Measurements from ENCODE around the gene GPANK1. TPM values are rescaled to one million over a fixed set of nuclear protein-coding genes. Genes with fewer than 3 reads are reported as not detected.

GPANK1 gene
- total RNA-seq, 1 donor from 2014 or later = 21.0 TPM

DNA sequence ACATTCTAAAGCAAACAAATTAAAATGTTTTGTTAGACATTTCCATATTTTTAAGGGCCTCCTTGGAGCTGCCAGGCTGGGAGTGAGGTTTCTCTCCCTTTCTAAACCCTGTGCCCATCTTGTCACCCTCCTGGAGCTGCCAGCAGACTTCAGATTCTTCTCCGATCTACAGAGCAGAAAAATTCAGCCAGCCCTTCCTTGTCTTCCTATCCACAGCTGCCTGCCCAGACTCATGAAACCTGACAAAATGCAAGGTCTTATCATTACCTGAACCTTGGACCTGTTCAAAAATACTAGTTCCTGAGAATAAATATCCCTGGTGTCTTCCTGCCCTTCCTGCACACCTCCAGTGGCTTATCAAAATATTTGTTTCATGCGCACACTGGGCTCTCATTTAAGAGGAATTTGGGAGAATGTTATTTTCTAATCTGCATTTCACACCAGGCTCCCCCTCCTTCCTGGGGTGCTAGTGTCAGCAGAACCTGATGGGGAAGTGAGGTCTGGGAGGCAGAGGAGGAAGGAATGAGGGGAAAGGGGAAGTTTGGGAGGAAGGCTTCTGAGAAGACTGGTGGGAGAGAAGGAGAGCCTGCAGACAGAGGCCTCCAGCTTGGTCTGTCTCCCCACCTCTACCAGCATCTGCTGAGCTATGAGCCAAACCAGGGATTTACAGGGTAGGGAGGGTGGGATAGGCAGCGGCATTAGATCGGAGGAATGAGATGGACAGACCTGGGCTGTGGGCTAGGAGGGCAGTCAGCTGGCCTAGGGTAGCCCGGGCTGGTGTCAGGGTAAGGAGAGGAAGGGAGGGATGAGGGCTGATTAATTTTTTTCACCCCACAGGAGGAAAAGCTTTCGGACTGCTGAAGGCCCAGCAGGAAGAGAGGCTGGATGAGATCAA, 49.9 kb downstream of the GPANK1 start, which contains the start of gene AIF1:
Gene AIF1, plus strand, starts transcription at position 551 of the 895 bp plus-strand sequence. Its CDS starts 96 bp downstream, at position 647.
- Mint-ChIP-seq H3K9me3 (no peaks in the 10 kb centered on the region), H3K4me3 (no peak within 1 kb of the TSS), H3K27me3 (ENCODE audit: insufficient read depth, low read depth) (peaks cover 4% of the 10 kb centered on the region), H3K27ac (peak within 1 kb of the TSS; percentile 67), H3K4me1 (peaks cover 16% of the 10 kb centered on the region), H3K36me3 (no peaks in the 10 kb centered on the region)
- H3K9ac ChIP-seq = no peak within 1 kb of the TSS
- TF ChIP-seq, protein P1, sequence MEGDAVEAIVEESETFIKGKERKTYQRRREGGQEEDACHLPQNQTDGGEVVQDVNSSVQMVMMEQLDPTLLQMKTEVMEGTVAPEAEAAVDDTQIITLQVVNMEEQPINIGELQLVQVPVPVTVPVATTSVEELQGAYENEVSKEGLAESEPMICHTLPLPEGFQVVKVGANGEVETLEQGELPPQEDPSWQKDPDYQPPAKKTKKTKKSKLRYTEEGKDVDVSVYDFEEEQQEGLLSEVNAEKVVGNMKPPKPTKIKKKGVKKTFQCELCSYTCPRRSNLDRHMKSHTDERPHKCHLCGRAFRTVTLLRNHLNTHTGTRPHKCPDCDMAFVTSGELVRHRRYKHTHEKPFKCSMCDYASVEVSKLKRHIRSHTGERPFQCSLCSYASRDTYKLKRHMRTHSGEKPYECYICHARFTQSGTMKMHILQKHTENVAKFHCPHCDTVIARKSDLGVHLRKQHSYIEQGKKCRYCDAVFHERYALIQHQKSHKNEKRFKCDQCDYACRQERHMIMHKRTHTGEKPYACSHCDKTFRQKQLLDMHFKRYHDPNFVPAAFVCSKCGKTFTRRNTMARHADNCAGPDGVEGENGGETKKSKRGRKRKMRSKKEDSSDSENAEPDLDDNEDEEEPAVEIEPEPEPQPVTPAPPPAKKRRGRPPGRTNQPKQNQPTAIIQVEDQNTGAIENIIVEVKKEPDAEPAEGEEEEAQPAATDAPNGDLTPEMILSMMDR (IDR thresholded peaks at IDR 0.05) = no peak
- no peak for TF ChIP-seq EZH2phosphoT487 (IDR thresholded peaks at IDR 0.05)
- no peak for TF ChIP-seq EZH2 (IDR thresholded peaks at IDR 0.05)
- no peaks in the 10 kb centered on the region for H3K4me1 ChIP-seq
- H3K9me3 ChIP-seq (ENCODE audit: low read depth) = no peaks in the 10 kb centered on the region
- H3K79me2 ChIP-seq (ENCODE audit: low read depth) = peaks cover 6% of the 10 kb centered on the region
- H4K20me1 ChIP-seq (ENCODE audit: low read depth) = no peaks in the 10 kb centered on the region
- no peak for DNase-seq (ENCODE audit: low spot score)
- peaks cover 15% of the 10 kb centered on the region for H3F3A ChIP-seq (ENCODE audit: low read depth)
- no peak within 1 kb of the TSS for H3K27ac ChIP-seq
- H3K4me2 ChIP-seq = no peak within 1 kb of the TSS
- no peaks in the 10 kb centered on the region for H3K27me3 ChIP-seq
- H3K4me3 ChIP-seq = no peak within 1 kb of the TSS
- no peaks in the 10 kb centered on the region for H3K36me3 ChIP-seq
- no peak within 1 kb of the TSS for H2AFZ ChIP-seq (replicated peaks)

DNA sequence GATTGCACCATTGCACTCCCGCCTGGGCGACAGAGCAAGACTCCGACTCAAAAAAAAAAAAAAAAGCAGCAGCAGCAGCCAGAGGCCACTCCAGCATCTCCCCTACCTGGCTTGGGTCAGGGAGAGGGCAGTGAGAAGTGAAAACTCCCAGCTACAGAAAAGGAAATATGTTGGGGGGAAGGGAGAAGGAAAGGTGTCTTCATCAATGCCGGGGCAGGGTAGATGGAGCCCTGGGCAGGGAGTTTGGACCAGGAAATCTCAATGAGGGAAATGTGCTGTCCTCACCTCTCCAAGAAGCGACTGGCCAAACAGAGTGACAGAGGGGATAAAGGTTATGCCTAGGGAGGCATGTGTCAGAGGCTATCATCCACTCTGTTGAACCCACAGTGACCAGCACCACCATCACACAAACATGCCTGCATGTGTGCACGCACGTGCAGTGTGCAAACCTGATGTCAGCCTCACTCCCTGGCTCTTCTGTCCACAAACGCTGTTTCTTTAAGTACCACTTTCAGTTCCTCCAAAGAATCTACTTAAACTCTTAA, 50.6 kb downstream of the GPANK1 start:
- Mint-ChIP-seq H3K27me3 (ENCODE audit: insufficient read depth, low read depth) (peaks cover 4% of the 10 kb centered on the region), H3K4me1 (peaks cover 12% of the 10 kb centered on the region), H3K9me3 (no peaks in the 10 kb centered on the region), H3K36me3 (no peaks in the 10 kb centered on the region), H3K27ac (no peak overlapping the region), H3K4me3 (no peak overlapping the region)
- Histone ChIP-seq H3K9ac (no peak overlapping the region), H3K79me2 (ENCODE audit: low read depth) (peaks cover 2% of the 10 kb centered on the region), H4K20me1 (ENCODE audit: low read depth) (no peaks in the 10 kb centered on the region), H3K4me1 (no peaks in the 10 kb centered on the region), H3K4me3 (no peak overlapping the region), H3K27ac (no peak overlapping the region), H3K27me3 (no peaks in the 10 kb centered on the region), H3F3A (ENCODE audit: low read depth) (peaks cover 7% of the 10 kb centered on the region), H3K9me3 (ENCODE audit: low read depth) (no peaks in the 10 kb centered on the region), H3K36me3 (no peaks in the 10 kb centered on the region), H2AFZ (replicated peaks) (no peak overlapping the region), H3K4me2 (no peak overlapping the region)
- TF ChIP-seq, protein P1 (IDR thresholded peaks at IDR 0.05) = no peak
- no peak for TF ChIP-seq EZH2phosphoT487 (IDR thresholded peaks at IDR 0.05)
- no peak for DNase-seq (ENCODE audit: low spot score)

Small RNA genes within 50 kb of the gene (microRNA-seq; reads per million reads assigned to microRNA genes)
- 0.73 reads per million for gene MIR4646
- not detected for gene MIR6832

Small RNA genes within 50 kb of the gene (small RNA-seq; reads per million reads assigned to genes)
- gene MIR4646 (not detected), gene MIR6832 (not detected), gene RF00019 (not detected), gene SNORA38 (5.5 reads per million, percentile 94 among the genes with 10 or more reads in this experiment), gene UQCRHP1 (not detected)

Other genes starting within 250 kb of the GPANK1 start
- 8.1 and 9.1 TPM in 2 replicates for gene MICB, start 166.9 kb downstream of the GPANK1 start, total RNA-seq (ENCODE audit: low replicate concordance)
- gene MCCD1, start 136.0 kb downstream of the GPANK1 start, total RNA-seq (ENCODE audit: low replicate concordance) = not detected in 2 replicates
- 493 and 913 TPM in 2 replicates for gene DDX39B, start 123.0 kb downstream of the GPANK1 start, total RNA-seq (ENCODE audit: low replicate concordance)
- 6.8 and 8.8 TPM in 2 replicates for gene ATP6V1G2, start 118.4 kb downstream of the GPANK1 start, total RNA-seq (ENCODE audit: low replicate concordance)
- gene NFKBIL1, start 117.4 kb downstream of the GPANK1 start, total RNA-seq (ENCODE audit: low replicate concordance) = 8.6 and 30.3 TPM in 2 replicates
- not detected in 2 replicates for gene LTA, start 92.7 kb downstream of the GPANK1 start, total RNA-seq (ENCODE audit: low replicate concordance)
- gene TNF, start 89.4 kb downstream of the GPANK1 start, total RNA-seq (ENCODE audit: low replicate concordance) = 0.19 TPM in 1 of 2 replicates, not detected in the other
- 0.15 TPM in 1 of 2 replicates, not detected in the other for gene LTB, start 82.6 kb downstream of the GPANK1 start, total RNA-seq (ENCODE audit: low replicate concordance)
- not detected in 2 replicates for gene LST1, start 78.7 kb downstream of the GPANK1 start, total RNA-seq (ENCODE audit: low replicate concordance)
- not detected in 2 replicates for gene NCR3, start 72.0 kb downstream of the GPANK1 start, total RNA-seq (ENCODE audit: low replicate concordance)
- not detected in 2 replicates for gene AIF1, start 49.8 kb downstream of the GPANK1 start, total RNA-seq (ENCODE audit: low replicate concordance)
- 55.5 and 138 TPM in 2 replicates for gene PRRC2A, start 44.3 kb downstream of the GPANK1 start, total RNA-seq (ENCODE audit: low replicate concordance)
- 171 and 310 TPM in 2 replicates for gene BAG6, start 12.3 kb downstream of the GPANK1 start, total RNA-seq (ENCODE audit: low replicate concordance)
- 2.6 and 4.2 TPM in 2 replicates for gene APOM, start 9.1 kb downstream of the GPANK1 start, total RNA-seq (ENCODE audit: low replicate concordance)
- gene C6orf47, start 4.2 kb downstream of the GPANK1 start, total RNA-seq (ENCODE audit: low replicate concordance) = 14.6 and 17.1 TPM in 2 replicates
- 126 and 190 TPM in 2 replicates for gene CSNK2B, start 1.1 kb upstream of the GPANK1 start, total RNA-seq (ENCODE audit: low replicate concordance)
- 2.8 and 8.6 TPM in 2 replicates for gene LY6G5B, start 5.0 kb upstream of the GPANK1 start, total RNA-seq (ENCODE audit: low replicate concordance)
- 0.09 TPM in 1 of 2 replicates, not detected in the other for gene LY6G5C, start 16.1 kb upstream of the GPANK1 start, total RNA-seq (ENCODE audit: low replicate concordance)
- gene ABHD16A, start 38.3 kb upstream of the GPANK1 start, total RNA-seq (ENCODE audit: low replicate concordance) = 21.3 and 45.0 TPM in 2 replicates
- not detected in 2 replicates for gene LY6G6F, start 41.9 kb upstream of the GPANK1 start, total RNA-seq (ENCODE audit: low replicate concordance)
- 0.90 TPM in 1 of 2 replicates, not detected in the other for gene LY6G6D, start 50.4 kb upstream of the GPANK1 start, total RNA-seq (ENCODE audit: low replicate concordance)
- not detected in 2 replicates for gene LY6G6C, start 56.7 kb upstream of the GPANK1 start, total RNA-seq (ENCODE audit: low replicate concordance)
- gene MPIG6B, start 58.4 kb upstream of the GPANK1 start, total RNA-seq (ENCODE audit: low replicate concordance) = not detected in 2 replicates
- gene DDAH2, start 64.3 kb upstream of the GPANK1 start, total RNA-seq (ENCODE audit: low replicate concordance) = 94.3 and 202 TPM in 2 replicates
- gene CLIC1, start 71.5 kb upstream of the GPANK1 start, total RNA-seq (ENCODE audit: low replicate concordance) = 234 and 307 TPM in 2 replicates
- gene MSH5, start 75.0 kb upstream of the GPANK1 start, total RNA-seq (ENCODE audit: low replicate concordance) = 45.5 and 50.9 TPM in 2 replicates
- 10.1 and 11.9 TPM in 2 replicates for gene SAPCD1, start 97.7 kb upstream of the GPANK1 start, total RNA-seq (ENCODE audit: low replicate concordance)
- gene VWA7, start 112.3 kb upstream of the GPANK1 start, total RNA-seq (ENCODE audit: low replicate concordance) = 0.15 and 0.34 TPM in 2 replicates
- gene VARS1, start 130.8 kb upstream of the GPANK1 start, total RNA-seq (ENCODE audit: low replicate concordance) = 34.1 and 66.8 TPM in 2 replicates
- 105 and 125 TPM in 2 replicates for gene LSM2, start 142.0 kb upstream of the GPANK1 start, total RNA-seq (ENCODE audit: low replicate concordance)
- gene HSPA1L, start 150.3 kb upstream of the GPANK1 start, total RNA-seq (ENCODE audit: low replicate concordance) = 0.49 and 1.2 TPM in 2 replicates
- gene HSPA1A, start 150.5 kb upstream of the GPANK1 start, total RNA-seq (ENCODE audit: low replicate concordance) = 36.0 and 84.3 TPM in 2 replicates
- 35.3 and 65.1 TPM in 2 replicates for gene HSPA1B, start 162.7 kb upstream of the GPANK1 start, total RNA-seq (ENCODE audit: low replicate concordance)
- gene NEU1, start 197.8 kb upstream of the GPANK1 start, total RNA-seq (ENCODE audit: low replicate concordance) = 17.4 and 30.3 TPM in 2 replicates
- gene SLC44A4, start 214.0 kb upstream of the GPANK1 start, total RNA-seq (ENCODE audit: low replicate concordance) = 0.32 and 0.93 TPM in 2 replicates
- 93.3 and 189 TPM in 2 replicates for gene EHMT2, start 232.7 kb upstream of the GPANK1 start, total RNA-seq (ENCODE audit: low replicate concordance)
- gene ZBTB12, start 237.1 kb upstream of the GPANK1 start, total RNA-seq (ENCODE audit: low replicate concordance) = 8.4 and 25.6 TPM in 2 replicates

Data from neural progenitor cell (in vitro differentiated cells).